Rectal smooth muscle tissue (tissue), 1 donor: ENCODE data around the gene HADH.

Experiments used
- H3K27ac ChIP-seq: one replicate; pipeline ENCODE4 v1.7.0; 2013; ENCODE audit warnings: low read depth, low read length, inconsistent platforms
- H3K27me3 ChIP-seq: one replicate; pipeline ENCODE4 v1.7.0; 2013; ENCODE audit warnings: low read length; ENCODE audit not compliant: control insufficient read depth, insufficient read depth
- H3K36me3 ChIP-seq: one replicate; pipeline ENCODE4 v1.7.0; 2013; ENCODE audit warnings: low read length; ENCODE audit not compliant: control insufficient read depth, insufficient read depth
- H3K4me1 ChIP-seq: one replicate; pipeline ENCODE4 v1.7.0; 2013; ENCODE audit warnings: low read length; ENCODE audit not compliant: control insufficient read depth, insufficient read depth
- H3K4me3 ChIP-seq: one replicate; pipeline ENCODE4 v1.7.0; 2013; ENCODE audit warnings: low read length
- H3K9ac ChIP-seq: one replicate; pipeline ENCODE4 v1.7.0; 2013; ENCODE audit warnings: low read length

The HADH gene

DNA sequence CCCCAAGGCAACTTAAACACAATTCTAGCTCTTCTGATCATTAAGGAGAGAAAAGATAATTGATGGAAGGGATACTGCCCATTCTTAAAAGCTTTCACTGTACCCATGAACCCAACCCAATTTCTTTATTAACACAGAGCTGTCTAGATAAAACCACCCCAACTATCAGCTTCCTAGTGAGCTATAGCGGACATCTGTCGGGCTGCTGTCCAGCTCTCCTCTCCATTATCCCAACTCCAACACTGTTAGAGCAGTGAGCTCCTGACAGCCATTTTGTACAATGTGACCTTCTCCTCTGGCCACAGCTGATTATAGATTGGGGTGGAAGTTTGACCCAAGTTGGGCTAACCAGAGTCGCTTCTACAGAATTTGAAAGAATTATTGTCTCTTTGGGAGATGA, 66.1 kb downstream of the HADH start:
- Histone ChIP-seq H3K9ac (no peak overlapping the region), H3K27ac (no peak overlapping the region), H3K4me3 (no peak overlapping the region), H3K36me3 (no peaks in the 10 kb centered on the region), H3K4me1 (no peaks in the 10 kb centered on the region), H3K27me3 (no peaks in the 10 kb centered on the region)

DNA sequence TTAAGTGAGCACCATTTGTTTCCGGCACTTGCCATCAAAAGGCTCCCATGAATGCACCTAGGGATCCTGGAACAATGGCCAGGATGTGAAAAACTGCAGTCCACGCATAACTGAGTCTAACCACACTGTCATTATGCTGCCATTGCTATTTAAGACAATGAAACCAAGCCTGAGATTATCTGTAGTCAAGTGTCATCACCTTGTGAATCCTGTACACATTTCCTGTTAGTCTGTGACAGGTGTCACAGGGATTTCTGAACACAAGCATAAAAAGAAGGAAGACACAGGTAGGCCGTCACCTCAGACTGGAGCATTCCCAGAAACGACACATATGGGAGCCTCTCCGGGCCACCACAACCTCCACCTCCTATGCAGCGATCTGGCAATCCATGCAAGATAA, 66.7 kb downstream of the HADH start:
- Histone ChIP-seq H3K4me1 (no peaks in the 10 kb centered on the region), H3K27ac (no peak overlapping the region), H3K27me3 (no peaks in the 10 kb centered on the region), H3K9ac (no peak overlapping the region), H3K36me3 (no peaks in the 10 kb centered on the region), H3K4me3 (no peak overlapping the region)

DNA sequence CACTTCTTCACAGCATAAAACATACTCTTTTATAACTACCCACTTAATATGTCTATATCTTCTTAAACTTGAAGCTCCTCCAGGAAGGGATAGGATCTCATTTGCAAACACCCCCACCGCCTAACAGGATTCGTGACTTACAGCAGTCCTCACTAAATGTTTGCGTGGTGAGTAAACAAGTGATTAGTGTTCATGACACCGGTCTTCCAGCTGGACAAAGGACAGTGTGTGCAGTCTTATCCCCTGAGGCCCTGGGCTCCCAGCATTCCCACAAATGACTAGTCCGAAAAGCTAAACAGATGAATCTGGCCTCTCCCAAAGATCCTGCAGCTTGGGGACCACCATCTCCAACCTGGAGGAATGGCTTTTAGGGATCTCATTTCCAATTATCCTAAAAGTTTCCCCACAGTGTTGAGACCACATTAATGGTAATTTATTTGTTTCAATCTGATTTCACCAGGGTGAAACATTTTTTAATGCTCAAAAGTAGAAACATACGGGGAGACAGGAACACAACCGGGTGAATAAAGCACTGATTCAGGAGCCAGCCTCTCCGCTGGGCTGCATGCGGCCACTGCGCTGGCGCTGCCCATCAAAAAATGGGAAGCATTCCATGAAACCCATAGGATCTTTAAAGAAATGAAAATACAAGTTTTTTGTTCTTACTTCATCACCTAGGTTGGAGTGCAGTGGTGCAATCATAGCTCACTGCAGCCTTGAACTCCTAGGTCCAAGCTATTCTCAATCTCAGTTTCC, 69.2 kb downstream of the HADH start:
- Histone ChIP-seq H3K9ac (no peak overlapping the region), H3K4me1 (no peaks in the 10 kb centered on the region), H3K27ac (no peak overlapping the region), H3K36me3 (no peaks in the 10 kb centered on the region), H3K27me3 (no peaks in the 10 kb centered on the region), H3K4me3 (no peak overlapping the region)

DNA sequence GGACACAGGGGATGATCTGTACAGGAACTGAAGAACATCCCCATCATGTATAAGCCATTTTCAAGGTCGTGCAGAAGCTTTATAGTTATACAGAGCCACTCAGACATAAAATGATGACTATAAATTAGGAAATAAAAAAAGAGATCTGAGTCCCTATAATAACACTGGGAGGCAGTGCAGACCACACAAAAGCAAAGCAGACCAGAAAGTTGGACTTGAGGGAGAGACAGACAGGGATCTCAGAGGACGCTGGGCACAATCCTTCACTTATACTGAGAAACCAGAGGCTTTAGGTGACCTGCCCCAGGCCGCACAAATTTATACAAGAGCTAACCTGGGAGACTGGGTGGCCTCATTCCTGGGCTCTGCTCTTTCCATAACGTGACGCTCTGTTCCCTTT, 70.5 kb downstream of the HADH start:
- no peaks in the 10 kb centered on the region for H3K36me3 ChIP-seq
- no peak overlapping the region for H3K9ac ChIP-seq
- no peak overlapping the region for H3K4me3 ChIP-seq
- H3K4me1 ChIP-seq, result no peaks in the 10 kb centered on the region
- H3K27me3 ChIP-seq, result no peaks in the 10 kb centered on the region
- no peak overlapping the region for H3K27ac ChIP-seq

DNA sequence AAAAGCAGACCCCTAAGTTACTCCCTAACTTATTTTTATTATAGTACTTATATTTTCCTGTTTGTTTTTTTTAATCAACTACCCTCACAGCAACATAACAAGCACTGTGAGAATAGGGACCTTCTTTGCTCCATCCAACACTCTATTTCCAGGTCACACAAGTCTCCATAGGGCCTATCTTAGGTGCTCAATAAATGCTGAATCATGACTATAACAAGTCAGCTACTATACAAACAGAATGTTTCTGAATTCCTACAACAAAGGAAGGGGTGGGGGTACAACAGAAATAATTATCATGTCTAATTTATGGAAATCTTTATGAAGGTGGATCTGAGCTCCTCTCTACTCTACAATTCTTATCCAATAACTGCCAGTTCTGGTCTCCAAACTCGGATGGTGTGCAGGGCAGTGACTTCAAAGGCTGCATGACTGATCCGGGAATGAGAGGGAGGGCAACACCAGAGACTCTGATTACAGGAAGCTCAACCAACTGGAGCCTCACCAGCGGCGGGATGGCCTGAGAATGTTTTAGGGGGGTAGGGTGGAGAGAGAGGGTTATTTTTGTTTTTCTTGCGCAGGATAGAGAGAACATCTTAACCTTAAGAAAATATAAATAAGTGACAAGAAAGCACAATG, 71.1 kb downstream of the HADH start:
- Histone ChIP-seq H3K27ac (no peak overlapping the region), H3K27me3 (no peaks in the 10 kb centered on the region), H3K4me1 (no peaks in the 10 kb centered on the region), H3K4me3 (no peak overlapping the region), H3K9ac (no peak overlapping the region), H3K36me3 (no peaks in the 10 kb centered on the region)

DNA sequence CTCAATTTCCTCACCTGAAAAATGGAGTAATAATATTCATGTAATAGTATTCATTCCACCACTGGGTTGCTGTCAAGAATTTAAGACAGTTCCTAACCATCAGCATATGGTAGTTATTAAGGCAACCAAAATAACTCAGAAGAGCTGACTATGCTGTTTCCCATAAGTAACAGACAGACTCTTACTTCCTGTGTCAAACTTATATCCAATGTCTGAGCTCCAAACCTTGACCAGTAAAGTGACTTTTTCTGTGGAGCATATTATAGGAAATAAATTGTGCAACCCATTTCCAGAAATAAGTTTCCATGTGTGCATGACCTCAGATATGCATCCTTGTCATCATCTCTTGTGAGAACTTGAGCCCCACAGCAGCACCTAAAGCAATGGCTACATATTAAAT, 78.8 kb downstream of the HADH start:
- Histone ChIP-seq H3K4me3 (no peak overlapping the region), H3K4me1 (no peaks in the 10 kb centered on the region), H3K27ac (no peak overlapping the region), H3K27me3 (no peaks in the 10 kb centered on the region), H3K36me3 (no peaks in the 10 kb centered on the region), H3K9ac (no peak overlapping the region)

DNA sequence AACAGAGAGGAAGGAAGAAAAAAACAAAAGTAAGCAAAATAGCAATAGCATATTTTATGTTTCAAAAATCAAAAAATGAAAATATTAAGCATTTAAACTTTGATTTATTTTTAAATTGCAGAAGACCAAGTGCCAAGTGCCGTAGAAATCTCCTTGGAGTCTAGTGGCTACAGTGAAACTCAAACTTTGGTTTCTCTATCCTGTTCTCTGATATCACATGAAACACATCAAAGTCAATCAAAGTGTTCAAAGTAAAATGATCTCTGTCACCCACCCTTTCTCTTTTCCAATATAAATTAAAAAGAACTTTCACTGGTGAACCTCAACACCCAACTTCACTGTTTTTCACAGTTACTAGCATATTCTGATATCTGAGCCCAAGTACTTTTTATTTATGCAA, 81.1 kb downstream of the HADH start:
- Histone ChIP-seq H3K4me3 (no peak overlapping the region), H3K4me1 (no peaks in the 10 kb centered on the region), H3K36me3 (no peaks in the 10 kb centered on the region), H3K27me3 (no peaks in the 10 kb centered on the region), H3K9ac (no peak overlapping the region), H3K27ac (no peak overlapping the region)

DNA sequence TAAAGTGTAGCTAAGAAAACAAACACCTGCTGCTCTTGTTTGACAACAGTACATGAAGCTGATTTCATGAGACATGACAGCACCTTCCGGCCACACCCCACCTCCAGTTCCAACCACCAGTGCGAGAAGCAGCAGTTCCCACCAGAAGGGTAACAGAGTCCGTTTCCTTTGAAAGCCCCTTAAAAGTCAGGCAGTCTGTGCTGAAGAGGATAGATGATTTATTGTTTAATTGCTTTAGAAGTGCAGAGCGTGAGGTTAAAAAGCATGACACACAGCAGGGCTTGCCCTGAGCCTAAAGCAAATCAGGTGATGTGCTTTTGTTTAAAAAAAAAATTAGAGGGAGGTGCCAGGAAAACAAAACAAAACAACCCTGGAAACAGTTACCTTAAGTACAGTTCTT, 82.6 kb downstream of the HADH start:
- no peak overlapping the region for H3K27ac ChIP-seq
- H3K4me3 ChIP-seq, result no peak overlapping the region
- H3K27me3 ChIP-seq, result no peaks in the 10 kb centered on the region
- no peak overlapping the region for H3K9ac ChIP-seq
- no peaks in the 10 kb centered on the region for H3K4me1 ChIP-seq
- no peaks in the 10 kb centered on the region for H3K36me3 ChIP-seq

DNA sequence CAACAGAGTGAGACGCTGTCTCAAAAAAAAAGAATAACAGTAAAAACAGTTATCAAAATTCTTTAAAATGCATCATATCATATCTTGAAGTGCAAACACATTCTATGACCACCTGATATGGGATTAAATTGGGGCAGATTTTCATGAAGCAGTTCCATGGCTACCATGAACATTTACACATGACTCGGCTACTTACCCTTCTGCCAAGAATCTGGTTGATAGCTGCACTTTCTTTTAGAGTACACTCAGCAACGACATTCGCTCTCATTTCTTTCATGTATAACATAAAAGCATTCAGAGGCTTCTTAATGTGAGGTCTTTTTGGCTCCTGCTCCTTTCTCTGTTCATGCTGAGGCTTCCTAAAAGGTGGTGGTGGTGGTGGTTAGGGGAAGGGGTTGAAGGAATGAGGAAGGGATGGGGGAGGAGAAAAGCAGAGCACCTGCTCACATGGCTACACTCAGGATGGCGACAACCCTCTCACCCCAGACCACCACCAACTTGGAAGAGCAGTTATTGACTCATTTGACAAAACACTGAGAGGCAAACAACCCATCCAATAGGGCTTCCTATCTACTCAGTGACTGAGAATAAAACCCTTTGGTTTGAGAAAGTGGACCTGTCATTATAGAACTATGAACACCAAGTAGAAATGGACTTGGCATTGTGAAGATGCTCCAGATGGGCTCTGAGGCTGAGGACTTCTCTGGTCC, 88.5 kb downstream of the HADH start:
- H3K9ac ChIP-seq, result no peak overlapping the region
- no peaks in the 10 kb centered on the region for H3K4me1 ChIP-seq
- no peaks in the 10 kb centered on the region for H3K27me3 ChIP-seq
- H3K4me3 ChIP-seq, result no peak overlapping the region
- H3K27ac ChIP-seq, result no peak overlapping the region
- no peaks in the 10 kb centered on the region for H3K36me3 ChIP-seq

DNA sequence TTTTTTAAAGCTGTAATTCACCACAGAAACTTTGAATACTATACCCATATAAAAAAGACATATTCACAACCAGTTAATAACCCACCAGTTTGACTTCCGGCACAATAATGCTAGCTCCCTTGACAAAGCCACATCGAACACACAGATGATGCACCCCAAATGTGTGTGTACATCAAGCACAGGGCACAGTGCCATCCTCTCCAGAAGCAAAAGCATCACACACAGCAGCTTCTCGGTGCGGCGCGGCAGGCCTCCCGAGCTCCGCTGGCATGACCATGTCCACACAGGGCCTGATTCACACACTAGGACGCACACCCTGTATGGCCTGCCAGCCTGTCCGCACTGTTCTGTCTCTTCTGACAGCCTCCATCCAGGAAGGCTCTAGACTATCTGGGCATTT, 91.1 kb downstream of the HADH start:
- H3K36me3 ChIP-seq, result no peaks in the 10 kb centered on the region
- H3K27ac ChIP-seq, result no peak overlapping the region
- H3K4me3 ChIP-seq, result no peak overlapping the region

DNA sequence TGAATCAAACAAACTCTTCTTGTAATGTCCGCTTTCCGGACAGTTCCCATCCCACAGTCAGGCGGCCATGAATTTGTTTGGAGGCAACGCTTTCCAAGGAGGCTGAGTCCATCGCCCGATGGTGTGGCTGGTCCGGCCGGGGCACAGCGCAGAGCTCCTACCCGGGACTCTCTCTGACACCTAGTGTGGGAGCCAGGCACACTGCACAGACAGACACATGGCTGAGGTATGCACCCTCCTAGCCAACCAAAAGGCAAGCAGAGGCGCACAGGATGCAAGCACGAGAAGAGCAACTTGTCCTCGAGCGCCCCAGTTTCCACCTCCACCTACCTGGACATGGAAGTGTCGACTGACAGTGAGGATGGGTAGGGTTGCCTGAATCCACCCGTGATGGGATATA, 91.6 kb downstream of the HADH start:
- H3K27me3 ChIP-seq, result no peaks in the 10 kb centered on the region
- H3K4me1 ChIP-seq, result no peaks in the 10 kb centered on the region
- H3K9ac ChIP-seq, result no peak overlapping the region
- no peak overlapping the region for H3K27ac ChIP-seq
- no peak overlapping the region for H3K4me3 ChIP-seq
- no peaks in the 10 kb centered on the region for H3K36me3 ChIP-seq

More for the DNA sequence above, 91.1 kb downstream of the HADH start:
- Histone ChIP-seq H3K4me1 (no peaks in the 10 kb centered on the region), H3K27me3 (no peaks in the 10 kb centered on the region), H3K9ac (no peak overlapping the region)
